Kidney epithelial cell (primary cell): ENCODE results near the gene TRIM61. TPM values are rescaled to one million over a fixed set of nuclear protein-coding genes. Genes with fewer than 3 reads are reported as not detected.
"Not testable (repeated sequence)": the region's sequence is repeated elsewhere in the genome, so short reads cannot be mapped to it uniquely, and the experiment has no call there.

Source experiments
- DNase-seq: peaks from one replicate; pipeline ENCODE4 v3.0.0-alpha.2; 2010; ENCODE audit warnings: low read depth
- H3K27me3 ChIP-seq: 2 replicates; pipeline ENCODE4 v1.6.0; 2011; ENCODE audit warnings: low read length; ENCODE audit not compliant: control insufficient read depth, insufficient read depth
- H3K36me3 ChIP-seq: 2 replicates; pipeline ENCODE4 v1.5.1; 2011; ENCODE audit warnings: low read length; ENCODE audit not compliant: control insufficient read depth, insufficient read depth
- H3K4me3 ChIP-seq: 2 replicates; pipeline ENCODE4 v1.5.1; 2011; ENCODE audit warnings: low read depth, mild to moderate bottlenecking, control low read depth, low read length
- CTCF ChIP-seq: IDR thresholded peaks from 2 replicates; pipeline ENCODE4 v1.5.1; 2011; ENCODE audit warnings: mild to moderate bottlenecking, moderate library complexity, low read length, control low read depth, inconsistent platforms; ENCODE audit not compliant: insufficient read depth, poor library complexity, severe bottlenecking
- total RNA-seq: library from RNA; depleted of rRNA; stranded (reverse); fragments of >200 nt; gene quantifications from 2 replicates; pipeline ENCODE4 v1.2.3, GENCODE V29; 2015

TRIM61 gene
- total RNA-seq, 1 donor from 2014 or later, result 4.5 TPM

DNA sequence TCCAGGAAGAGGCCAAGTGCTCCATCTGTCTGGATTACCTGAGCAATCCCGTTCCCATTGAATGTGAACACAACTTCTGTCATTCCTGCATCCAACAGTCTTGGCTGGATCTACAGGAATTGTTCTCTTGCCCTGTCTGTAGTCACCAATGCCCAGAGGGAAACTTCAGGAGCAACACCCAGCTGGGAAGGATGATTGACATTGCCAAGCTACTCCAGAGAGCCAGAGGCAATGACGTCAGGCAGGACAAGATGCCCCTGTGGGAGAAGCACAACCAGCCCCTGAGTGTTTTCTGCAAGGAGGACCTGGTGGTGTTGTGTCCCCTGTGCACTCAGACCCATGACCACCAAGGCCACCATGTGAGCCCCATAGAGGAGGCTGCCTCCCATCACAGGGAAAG, 33.0 kb upstream of the TRIM61 start:
- no peaks in the 10 kb centered on the region for H3K27me3 ChIP-seq
- H3K4me3 ChIP-seq, result no peak overlapping the region
- TF ChIP-seq CTCF, result no peak
- H3K36me3 ChIP-seq, result no peaks in the 10 kb centered on the region
- no peak for DNase-seq

DNA sequence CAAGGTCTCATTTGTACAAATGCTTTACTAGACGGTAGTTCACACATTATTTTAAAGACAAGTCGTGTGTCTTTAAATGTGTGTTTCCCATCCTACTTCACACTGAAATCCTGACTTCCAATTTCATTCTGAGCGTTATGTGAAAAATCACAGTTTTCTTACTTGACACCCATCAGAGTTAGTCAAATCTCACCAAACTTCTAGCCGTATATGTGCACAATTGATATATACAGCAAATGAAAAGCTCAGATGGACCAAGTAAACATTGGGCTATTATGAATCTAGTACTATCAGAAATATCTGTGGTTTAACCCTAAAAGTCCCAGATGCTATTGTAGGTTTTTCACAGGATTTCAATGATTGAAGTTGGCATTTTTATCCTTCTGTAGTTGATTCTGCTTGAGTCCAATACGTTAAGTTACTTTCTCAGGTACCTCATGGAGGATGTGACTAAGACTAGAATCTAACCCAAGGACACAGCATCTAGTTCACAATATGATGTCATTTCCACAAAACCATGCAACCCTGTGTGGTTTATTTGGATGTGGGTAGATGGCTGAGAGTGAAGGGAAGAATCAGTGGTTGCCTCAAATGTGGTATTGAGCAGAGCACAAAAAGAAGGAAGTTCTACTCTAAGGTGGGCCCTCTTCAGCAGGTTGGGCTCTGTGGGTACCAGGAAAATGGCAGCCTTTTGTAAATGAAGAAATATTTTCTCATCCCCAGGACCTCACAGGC, 32.2 kb upstream of the TRIM61 start:
- H3K27me3 ChIP-seq, result no peaks in the 10 kb centered on the region
- DNase-seq, result no peak
- no peak overlapping the region for H3K4me3 ChIP-seq
- H3K36me3 ChIP-seq, result no peaks in the 10 kb centered on the region
- TF ChIP-seq CTCF, result no peak

GRCh38 chr4:165006886-165007285, 29.4 kb upstream of the TRIM61 start:
- Histone ChIP-seq H3K27me3 (no peaks in the 10 kb centered on the region), H3K36me3 (no peaks in the 10 kb centered on the region), H3K4me3 (no peak overlapping the region)
- no peak for DNase-seq
- TF ChIP-seq CTCF, result no peak

DNA sequence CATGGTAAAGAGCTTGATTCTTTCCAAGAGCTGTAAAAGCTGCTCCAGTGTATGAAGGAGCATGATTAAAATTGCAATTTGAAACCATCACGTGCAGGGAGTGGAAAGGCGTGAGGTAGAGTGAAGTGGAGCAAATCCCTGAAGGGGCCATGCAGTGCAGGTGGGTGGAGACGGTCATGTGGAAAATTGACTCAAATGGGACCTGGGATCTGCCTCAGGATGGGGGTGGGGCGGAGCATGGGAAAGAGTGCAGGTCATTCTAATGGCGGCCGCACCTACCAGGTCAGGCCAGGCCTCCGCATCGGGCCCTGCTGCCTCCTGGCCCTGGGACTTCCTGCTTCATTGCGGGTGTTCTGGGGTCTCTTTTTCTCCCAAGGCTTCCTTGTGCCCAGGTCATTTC, 29.0 kb upstream of the TRIM61 start:
- DNase-seq, result no peak
- H3K27me3 ChIP-seq, result no peaks in the 10 kb centered on the region
- no peak for TF ChIP-seq CTCF
- no peaks in the 10 kb centered on the region for H3K36me3 ChIP-seq
- H3K4me3 ChIP-seq, result no peak overlapping the region

- Histone ChIP-seq H3K36me3 (no peaks in the 10 kb centered on the region), H3K27me3 (no peaks in the 10 kb centered on the region), H3K4me3 (no peak overlapping the region)
- no peak for DNase-seq
- TF ChIP-seq CTCF, result no peak
Observed at GRCh38 chr4:165005352-165005925, 28.0 kb upstream of the TRIM61 start.

GRCh38 chr4:165001957-165002356, 24.5 kb upstream of the TRIM61 start:
- not testable (repeated sequence) for DNase-seq, H3K4me3 ChIP-seq, H3K27me3 ChIP-seq

GRCh38 chr4:164998526-164999080, 21.1 kb upstream of the TRIM61 start:
- H3K36me3 ChIP-seq, H3K27me3 ChIP-seq, H3K4me3 ChIP-seq, DNase-seq: not testable (repeated sequence)

More at GRCh38 chr4:165001957-165002356, 24.5 kb upstream of the TRIM61 start:
- not testable (repeated sequence) for H3K36me3 ChIP-seq
